GM21786 (cell line): ENCODE measurements around the gene STMN3.
A peak's percentile ranks its signal among the peaks of the same experiment; 100 is the strongest.
"Not testable (repeated sequence)": the region's sequence is repeated elsewhere in the genome, so short reads cannot be mapped to it uniquely, and the experiment has no call there.

ENCODE experiments used
- ATAC-seq: cut with Tn5 transposase; IDR thresholded peaks from one replicate; pipeline ENCODE4 v1.9.1; 2021; ENCODE audit not compliant: unreplicated experiment

STMN3 gene

GRCh38 chr20:63678667-63679465 is 25.6 kb upstream of the STMN3 start:
- ATAC-seq = no peak

DNA sequence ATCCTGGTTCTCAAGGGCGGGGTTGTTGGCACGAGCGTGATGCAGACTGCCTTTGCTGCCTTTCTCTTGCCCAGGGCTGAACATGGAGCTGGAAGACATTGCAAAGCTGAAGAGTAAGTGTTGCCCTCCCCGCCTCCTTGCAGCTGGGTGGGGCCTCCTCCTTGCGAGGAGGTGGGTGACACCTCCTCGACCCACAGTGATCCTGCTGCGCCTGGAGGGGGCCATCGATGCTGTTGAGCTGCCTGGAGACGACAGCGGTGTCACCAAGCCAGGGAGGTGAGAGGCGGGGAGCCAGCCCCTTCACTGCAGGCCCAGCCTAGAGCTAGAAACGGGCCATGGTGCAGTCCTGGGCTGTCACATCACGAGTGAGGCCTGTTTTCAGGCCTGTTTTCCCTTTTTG is 24.8 kb upstream of the STMN3 start:
- ATAC-seq = no peak

DNA sequence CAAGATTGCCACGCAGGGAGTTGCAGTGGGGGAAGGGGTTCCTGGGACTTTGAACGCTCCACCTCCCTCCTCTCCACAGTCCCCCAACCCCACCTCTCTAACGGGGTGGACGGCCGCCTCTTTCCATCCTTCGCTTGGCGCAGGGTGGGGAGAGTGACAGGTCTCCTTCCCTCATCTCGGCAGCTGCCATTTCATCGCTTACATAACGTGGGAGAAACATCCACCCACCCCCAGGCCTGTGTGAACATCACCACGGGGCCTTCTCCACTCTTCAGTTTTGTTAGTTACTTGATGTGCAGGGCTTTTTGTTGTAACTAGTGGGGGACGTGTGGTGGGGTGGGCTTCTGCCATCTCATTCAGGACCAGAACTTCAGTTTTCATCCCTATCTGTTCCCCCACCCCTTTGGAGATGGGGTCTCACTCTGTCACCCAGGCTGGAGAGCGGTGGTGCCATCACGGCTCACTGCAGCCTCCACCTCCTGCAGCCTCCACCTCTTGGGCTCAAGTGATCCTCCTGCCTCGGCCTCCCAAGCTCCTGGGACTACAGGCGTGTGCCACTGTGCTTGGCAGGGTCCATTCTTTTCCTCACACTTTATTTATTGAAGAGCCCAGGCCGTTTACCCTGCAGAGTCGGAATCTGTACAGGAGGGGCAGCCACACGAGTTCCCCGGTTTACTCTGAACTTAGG is 22.6 kb upstream of the STMN3 start:
- no peak for ATAC-seq

GRCh38 chr20:63673951-63674350 is 20.7 kb upstream of the STMN3 start:
- ATAC-seq = no peak

DNA sequence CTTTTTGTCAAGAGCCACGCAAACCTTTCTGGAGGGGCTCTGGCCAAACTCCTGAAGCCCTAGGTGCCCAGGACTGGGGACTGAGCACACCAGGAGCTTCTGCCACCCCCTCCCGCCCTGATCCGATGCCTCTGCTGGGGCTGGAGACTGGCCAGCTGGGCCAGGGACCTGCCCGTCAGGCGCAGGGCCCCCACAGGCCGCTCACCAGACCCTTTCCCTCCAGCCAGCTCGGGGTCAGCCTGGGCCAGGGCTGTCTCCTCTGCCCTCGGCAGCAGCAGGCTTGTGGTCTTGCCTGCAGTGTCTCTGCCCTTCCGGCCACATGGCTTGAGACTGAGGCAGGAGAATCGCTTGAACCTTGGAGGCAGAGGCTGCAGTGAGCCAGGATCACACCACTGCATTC is 19.4 kb upstream of the STMN3 start:
- ATAC-seq = no peak

DNA sequence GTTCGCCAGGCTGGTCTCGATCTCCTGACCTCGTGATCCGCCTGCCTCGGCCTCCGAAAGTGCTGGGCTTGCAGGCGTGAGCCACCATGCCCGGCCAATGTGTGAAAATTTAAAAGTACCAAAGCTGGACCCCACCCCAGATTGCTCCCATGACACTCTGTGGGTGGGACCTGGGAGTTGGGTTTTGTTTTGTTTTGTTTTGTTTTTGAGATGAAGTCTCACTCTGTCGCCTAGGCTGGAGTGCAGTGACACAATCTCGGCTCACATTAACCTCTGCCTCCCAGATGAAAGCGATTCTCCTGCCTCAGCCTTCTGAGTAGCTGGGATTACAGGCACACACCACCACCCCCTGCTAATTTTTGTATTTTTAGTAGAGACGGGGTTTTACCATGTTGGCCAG is 18.5 kb upstream of the STMN3 start:
- ATAC-seq = not testable (repeated sequence)

DNA sequence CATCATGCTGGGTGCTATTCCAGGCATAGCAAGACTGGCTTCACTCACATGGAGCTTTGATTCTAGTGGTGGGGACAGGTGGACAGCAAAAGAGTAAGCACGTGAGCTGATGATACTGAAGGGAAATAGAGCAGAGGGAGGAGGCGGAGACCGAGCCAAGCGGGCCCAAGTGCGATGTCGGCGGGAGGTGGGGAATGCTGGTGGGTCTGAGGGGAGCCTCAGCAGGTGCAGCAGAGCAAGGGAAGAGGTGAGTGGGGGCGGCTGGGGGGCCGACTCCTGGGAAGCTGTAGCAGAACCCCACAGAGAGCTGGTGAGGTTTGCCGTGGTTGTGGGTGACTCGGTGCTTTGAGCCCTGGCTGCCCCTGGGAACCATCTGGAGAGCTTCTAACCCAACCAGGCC is 15.1 kb upstream of the STMN3 start:
- ATAC-seq = no peak

DNA sequence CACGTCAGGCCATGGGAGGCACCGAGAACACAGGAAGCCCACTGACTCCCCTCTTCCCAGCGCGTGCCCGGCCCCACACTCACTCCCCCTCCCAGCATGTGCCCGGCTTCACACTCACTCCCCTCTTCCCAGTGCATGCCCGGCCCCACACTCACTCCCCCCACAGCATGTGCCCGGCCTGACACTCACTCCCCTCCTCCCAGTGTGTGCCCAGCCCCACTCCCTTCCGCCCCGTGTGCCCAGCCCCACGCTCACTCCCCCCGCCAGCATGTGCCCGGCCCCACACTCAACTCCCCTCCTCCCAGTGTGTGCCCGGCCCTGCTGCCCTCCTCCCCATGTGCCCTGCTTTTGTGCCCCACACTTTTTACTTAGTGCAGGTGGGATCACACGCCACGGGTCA is 14.6 kb upstream of the STMN3 start:
- no peak for ATAC-seq

GRCh38 chr20:63665708-63666107 is 12.5 kb upstream of the STMN3 start:
- no peak for ATAC-seq

- no peak for ATAC-seq
These were observed 11.8 kb upstream of the STMN3 start for GRCh38 chr20:63664861-63665594.

GRCh38 chr20:63664143-63664851 is 11.1 kb upstream of the STMN3 start:
- ATAC-seq = no peak

DNA sequence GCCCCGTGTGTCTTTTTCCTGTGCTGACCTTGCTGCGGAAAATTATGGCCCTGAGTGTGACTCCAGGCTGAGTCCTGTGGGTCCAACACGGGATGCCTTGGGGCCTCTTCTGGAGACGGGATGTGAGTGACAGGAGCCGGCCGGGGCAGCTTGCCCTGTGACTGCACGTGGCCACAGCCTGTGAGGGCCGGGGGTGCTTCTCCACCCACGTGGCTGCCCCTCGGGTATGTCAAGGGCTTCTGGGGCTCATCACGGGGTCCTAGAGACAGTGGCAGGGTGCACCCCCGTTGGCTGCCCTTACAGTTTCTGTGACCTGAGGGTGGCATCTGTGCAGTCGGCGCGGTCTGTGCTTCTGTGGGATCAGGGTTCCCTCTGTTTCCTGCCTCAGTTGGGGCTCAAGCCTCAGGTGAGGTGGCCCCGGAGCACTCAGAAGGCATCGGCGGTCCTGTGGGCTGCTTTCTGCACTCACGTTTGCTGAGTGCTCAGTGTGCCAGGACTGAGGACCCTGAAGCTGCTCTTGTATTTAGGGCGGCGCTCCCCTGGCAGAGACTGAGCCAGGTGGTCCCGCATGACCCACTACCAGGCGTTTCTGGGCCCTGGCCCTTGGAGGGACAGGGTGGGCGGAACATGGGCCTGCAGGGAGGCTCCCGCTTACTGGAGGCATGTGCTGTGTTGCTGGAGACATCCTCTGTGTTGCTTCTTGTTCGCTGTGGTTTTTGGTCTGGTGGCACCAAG is 10.3 kb upstream of the STMN3 start:
- ATAC-seq = no peak

GRCh38 chr20:63662813-63663189 is 9.6 kb upstream of the STMN3 start:
- no peak for ATAC-seq

DNA sequence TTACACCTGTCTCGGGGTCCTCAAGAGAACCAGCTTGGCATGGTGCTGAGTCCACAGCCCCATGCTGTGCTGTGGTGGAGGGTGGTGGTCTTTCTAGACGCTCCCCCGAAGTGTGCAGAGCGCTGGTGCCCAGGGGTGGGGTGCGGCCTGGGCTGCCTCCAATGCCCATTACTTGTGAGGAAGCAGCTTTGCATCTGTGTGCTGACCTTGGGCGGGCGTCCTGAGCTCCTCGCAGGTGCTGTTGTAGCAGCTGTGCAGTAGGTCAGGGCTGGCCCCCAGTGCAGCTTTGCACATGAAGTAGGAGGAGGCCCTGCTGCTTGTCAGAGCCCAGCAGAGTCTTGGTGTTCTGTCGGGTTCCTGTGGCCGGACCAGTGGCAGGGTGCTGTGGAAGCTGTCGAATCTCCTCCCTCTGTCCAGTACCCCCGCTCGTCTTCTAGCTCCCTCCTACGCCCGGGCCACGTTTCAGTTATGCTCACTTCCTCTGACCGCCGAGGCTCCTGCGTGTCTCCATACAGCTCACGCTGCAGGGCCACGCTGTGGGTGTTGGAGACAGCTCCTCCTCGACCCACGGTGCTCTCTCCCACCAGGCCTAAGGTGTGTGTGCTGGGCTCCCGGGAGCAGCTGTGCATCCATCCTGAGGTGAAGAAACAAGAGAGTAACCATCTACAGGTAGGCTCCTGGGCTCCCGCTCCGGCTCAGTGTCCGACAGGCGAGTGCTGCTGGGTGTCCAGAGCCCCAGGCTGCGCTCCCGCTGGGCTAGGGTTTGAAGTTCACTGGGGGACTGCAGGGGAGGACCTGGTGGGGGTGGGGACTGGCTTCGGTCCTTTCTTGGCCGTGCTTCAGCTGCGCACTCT is 9.0 kb upstream of the STMN3 start:
- no peak for ATAC-seq

DNA sequence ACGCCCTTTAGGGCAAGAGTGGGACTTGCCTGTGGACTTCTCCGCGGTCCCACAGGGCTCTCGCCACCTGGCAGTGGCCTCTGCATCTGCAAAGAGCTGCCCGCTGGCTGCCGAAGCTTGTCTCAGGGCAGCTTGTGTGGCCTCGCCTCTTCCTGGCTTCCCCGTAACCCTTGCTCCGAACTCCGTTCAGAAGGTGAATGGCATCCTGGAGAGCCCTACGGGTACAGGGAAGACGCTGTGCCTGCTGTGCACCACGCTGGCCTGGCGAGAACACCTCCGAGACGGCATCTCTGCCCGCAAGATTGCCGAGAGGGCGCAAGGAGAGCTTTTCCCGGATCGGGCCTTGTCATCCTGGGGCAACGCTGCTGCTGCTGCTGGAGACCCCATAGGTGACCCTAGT is 7.9 kb upstream of the STMN3 start:
- no peak for ATAC-seq

DNA sequence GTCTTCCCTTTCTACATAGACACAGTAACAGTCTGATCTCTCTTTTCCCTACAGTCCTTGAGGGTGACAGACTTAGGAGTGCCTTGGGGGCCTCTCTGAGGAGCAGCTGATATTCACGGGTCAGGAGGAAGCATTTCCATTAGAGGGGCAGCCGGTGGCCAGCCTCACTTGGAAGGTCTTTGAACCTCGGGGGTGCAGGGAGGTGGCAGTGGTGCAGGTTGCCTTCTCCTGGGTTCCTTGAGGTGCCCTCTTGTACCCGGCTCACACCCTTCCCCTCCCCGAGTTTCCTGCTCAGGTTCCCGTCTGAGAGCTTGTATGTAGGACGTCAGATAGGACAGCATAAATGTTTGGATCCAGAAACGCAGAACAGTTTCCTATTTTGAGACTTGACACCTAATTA is 7.4 kb upstream of the STMN3 start:
- ATAC-seq = no peak

DNA sequence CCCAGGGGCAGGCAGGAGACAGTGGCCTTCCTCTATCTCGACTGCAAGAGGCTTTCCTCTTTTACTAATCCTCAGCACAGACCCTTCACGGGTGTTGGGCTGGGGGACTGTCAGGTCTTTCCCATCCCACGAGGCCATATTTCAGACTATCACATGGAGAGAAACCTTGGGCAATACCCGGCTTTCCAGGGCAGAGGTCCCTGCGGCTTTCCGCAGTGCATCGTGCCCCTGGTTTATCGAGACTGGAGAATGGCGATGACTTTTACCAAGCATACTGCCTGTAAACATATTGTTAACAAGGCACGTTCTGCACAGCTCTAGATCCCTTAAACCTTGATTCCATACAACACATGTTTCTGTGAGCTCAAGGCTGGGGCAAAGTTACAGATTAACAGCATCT is 7.0 kb upstream of the STMN3 start:
- not testable (repeated sequence) for ATAC-seq

DNA sequence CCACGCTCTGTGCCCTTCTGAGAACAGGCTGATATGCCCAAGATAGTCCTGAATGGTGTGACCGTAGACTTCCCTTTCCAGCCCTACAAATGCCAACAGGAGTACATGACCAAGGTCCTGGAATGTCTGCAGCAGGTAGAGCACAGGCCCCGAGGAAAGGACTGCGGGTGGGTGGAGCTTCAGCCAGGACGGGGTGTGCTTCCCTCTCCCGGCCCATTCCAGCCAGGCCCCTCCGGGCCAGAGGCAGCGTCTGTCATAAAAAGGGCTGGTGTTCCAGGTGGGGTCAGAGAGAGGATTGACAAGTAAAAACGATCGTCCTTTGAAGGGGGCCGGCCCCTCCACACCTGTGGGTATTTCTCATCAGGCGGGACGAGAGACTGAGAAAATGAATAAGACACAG is 6.1 kb upstream of the STMN3 start:
- no peak for ATAC-seq

GRCh38 chr20:63658749-63659187 is 5.5 kb upstream of the STMN3 start:
- ATAC-seq = peak; percentile 19
